Neural progenitor cell (in vitro differentiated cells): ENCODE data around the gene TLE4.

Source experiments
- CTCF ChIP-seq: fragments of 200-600 bp; sonication (generic); IDR thresholded peaks from 2 replicates; pipeline ENCODE4 v1.5.1; 2017; ENCODE audit warnings: antibody characterized with exemption, mild to moderate bottlenecking
- EZH2 ChIP-seq: fragments of 200-600 bp; sonication (generic); IDR thresholded peaks from 2 replicates; pipeline ENCODE4 v1.6.1; 2017; ENCODE audit warnings: antibody characterized with exemption, mild to moderate bottlenecking, moderate library complexity

- no peak for TF ChIP-seq CTCF
- no peak for TF ChIP-seq EZH2
Observed at GRCh38 chr9:79600466-79600865, 28.7 kb downstream of the TLE4 start.
